Measurements from ENCODE around the gene AANAT.

AANAT gene

GRCh38 chr17:76467366-76467765 lies at the start of gene AANAT:
TSS of gene AANAT (plus strand) at chr17:76467603. CDS start at chr17:76468747, 1,144 bp downstream.
- no peak for DNase-seq (ENCODE audit: extremely low read depth in 1 of 2, low read depth in 1 of 2)

- DNase-seq (ENCODE audit: extremely low read depth in 1 of 2, low read depth in 1 of 2): no peak
Observed at GRCh38 chr17:76419576-76420260, 47.7 kb upstream of the AANAT start.

- no peak for DNase-seq (ENCODE audit: extremely low read depth in 1 of 2, low read depth in 1 of 2)
Observed at GRCh38 chr17:76420356-76421043, 46.9 kb upstream of the AANAT start.

GRCh38 chr17:76421044-76421407 lies 46.4 kb upstream of the AANAT start:
- no peak for DNase-seq (ENCODE audit: extremely low read depth in 1 of 2, low read depth in 1 of 2)

GRCh38 chr17:76422406-76422805 lies 45.0 kb upstream of the AANAT start:
- no peak for DNase-seq (ENCODE audit: extremely low read depth in 1 of 2, low read depth in 1 of 2)

- no peak for DNase-seq (ENCODE audit: extremely low read depth in 1 of 2, low read depth in 1 of 2)
Observed at GRCh38 chr17:76422860-76423259, 44.5 kb upstream of the AANAT start.

GRCh38 chr17:76426853-76427252 lies 40.5 kb upstream of the AANAT start:
- no peak for DNase-seq (ENCODE audit: extremely low read depth in 1 of 2, low read depth in 1 of 2)

GRCh38 chr17:76427501-76428231 lies 39.7 kb upstream of the AANAT start:
- no peak for DNase-seq (ENCODE audit: extremely low read depth in 1 of 2, low read depth in 1 of 2)

- no peak for DNase-seq (ENCODE audit: extremely low read depth in 1 of 2, low read depth in 1 of 2)
Observed at GRCh38 chr17:76428511-76428910, 38.9 kb upstream of the AANAT start.

GRCh38 chr17:76431509-76431908 lies 35.9 kb upstream of the AANAT start:
- no peak for DNase-seq (ENCODE audit: extremely low read depth in 1 of 2, low read depth in 1 of 2)

- no peak for DNase-seq (ENCODE audit: extremely low read depth in 1 of 2, low read depth in 1 of 2)
Observed at GRCh38 chr17:76432004-76432403, 35.4 kb upstream of the AANAT start.

GRCh38 chr17:76432712-76433336 lies 34.6 kb upstream of the AANAT start:
- DNase-seq (ENCODE audit: extremely low read depth in 1 of 2, low read depth in 1 of 2): no peak

GRCh38 chr17:76433693-76434092 lies 33.7 kb upstream of the AANAT start:
- DNase-seq (ENCODE audit: extremely low read depth in 1 of 2, low read depth in 1 of 2): no peak

- DNase-seq (ENCODE audit: extremely low read depth in 1 of 2, low read depth in 1 of 2): no peak
Observed at GRCh38 chr17:76434870-76435269, 32.5 kb upstream of the AANAT start.

GRCh38 chr17:76435751-76436150 lies 31.7 kb upstream of the AANAT start:
- DNase-seq (ENCODE audit: extremely low read depth in 1 of 2, low read depth in 1 of 2): no peak

GRCh38 chr17:76437467-76438402 lies 29.7 kb upstream of the AANAT start:
- no peak for DNase-seq (ENCODE audit: extremely low read depth in 1 of 2, low read depth in 1 of 2)

GRCh38 chr17:76438906-76439305 lies 28.5 kb upstream of the AANAT start:
- no peak for DNase-seq (ENCODE audit: extremely low read depth in 1 of 2, low read depth in 1 of 2)

GRCh38 chr17:76439314-76439928 lies 28.0 kb upstream of the AANAT start:
- no peak for DNase-seq (ENCODE audit: extremely low read depth in 1 of 2, low read depth in 1 of 2)

- no peak for DNase-seq (ENCODE audit: extremely low read depth in 1 of 2, low read depth in 1 of 2)
Observed at GRCh38 chr17:76440751-76441362, 26.5 kb upstream of the AANAT start.
